ENCODE measurements around the gene PEA15.

Gene PEA15

GRCh38 chr1:160209321-160210046, 4.3 kb downstream of the PEA15 start:
- DNase-seq: no peak

DNA sequence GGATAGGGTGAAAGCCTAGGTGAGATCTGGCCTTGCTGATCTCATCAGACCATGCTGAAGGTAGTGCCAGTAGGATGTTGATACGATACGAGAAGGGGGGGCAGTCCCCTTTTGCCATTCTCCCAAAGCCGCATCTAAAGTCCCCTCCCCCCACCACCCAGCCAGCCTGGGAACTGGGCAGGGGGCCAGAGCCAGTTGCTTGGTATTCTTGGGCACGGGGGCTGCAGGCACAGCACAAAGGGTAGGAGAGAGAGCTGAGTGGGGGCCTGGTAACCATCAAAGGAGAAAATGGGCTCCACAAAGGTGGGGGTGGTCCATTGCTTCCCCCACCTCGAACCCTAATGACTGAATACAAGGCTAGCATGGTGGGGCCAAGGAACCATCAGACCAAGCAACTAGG, 5.4 kb downstream of the PEA15 start:
- no peak for DNase-seq

DNA sequence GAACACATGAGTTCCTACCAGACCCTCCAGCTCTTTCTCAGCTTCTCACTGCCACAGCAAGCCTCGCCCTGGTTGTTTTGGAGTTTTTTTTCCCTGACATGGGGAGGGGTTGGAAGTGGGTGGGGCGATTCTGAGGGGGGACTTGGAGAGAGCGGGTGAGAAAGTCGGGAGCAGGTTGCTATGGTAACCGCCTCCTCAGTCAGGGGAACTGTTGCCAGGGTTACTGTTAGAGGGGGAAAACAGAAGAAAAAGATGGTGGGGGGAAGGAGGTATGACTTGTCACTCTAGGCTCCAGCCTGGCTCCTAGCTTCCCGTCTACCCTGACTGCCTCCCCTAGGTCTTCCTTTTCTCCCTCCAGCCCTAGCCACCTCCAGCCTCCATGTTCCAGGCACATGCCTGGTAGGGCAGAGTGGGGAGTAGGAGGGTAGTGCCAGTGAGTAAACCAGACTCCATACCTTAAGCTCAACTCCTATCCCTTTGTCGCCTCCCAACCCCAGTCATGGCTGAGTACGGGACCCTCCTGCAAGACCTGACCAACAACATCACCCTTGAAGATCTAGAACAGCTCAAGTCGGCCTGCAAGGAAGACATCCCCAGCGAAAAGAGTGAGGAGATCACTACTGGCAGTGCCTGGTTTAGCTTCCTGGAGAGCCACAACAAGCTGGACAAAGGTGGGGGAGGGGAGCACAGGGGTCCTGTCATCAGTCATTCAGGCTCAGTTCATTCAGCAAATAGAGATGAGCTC, 6.0 kb downstream of the PEA15 start:
- no peak for DNase-seq

GRCh38 chr1:160214481-160215140, 9.4 kb downstream of the PEA15 start:
- DNase-seq: no peak

GRCh38 chr1:160216301-160216700, 11.1 kb downstream of the PEA15 start:
- DNase-seq: no peak

GRCh38 chr1:160217481-160218051, 12.4 kb downstream of the PEA15 start:
- DNase-seq: no peak

- DNase-seq: no peak
Observed at GRCh38 chr1:160219062-160219929, 14.1 kb downstream of the PEA15 start.

GRCh38 chr1:160220301-160220700, 15.1 kb downstream of the PEA15 start:
- no peak for DNase-seq

DNA sequence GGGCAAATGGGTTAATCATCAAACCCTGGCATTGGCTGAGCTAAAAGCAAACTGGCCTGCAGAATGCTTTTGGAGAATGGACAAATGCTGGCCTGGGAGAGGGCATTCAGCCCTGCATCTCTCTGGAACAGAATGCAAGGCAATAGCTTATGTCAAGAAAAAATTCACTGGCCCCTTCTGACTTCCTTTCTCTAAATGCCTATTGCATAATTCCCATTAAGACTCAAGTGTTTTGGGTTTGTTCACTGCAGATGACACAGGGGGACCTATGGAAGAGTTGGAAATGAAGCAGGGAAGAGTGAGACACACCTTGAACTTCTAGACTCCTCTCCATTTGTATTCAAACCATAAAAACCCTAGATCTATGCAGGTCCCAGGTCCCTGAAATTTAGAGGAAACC, 15.9 kb downstream of the PEA15 start:
- no peak for DNase-seq

GRCh38 chr1:160222546-160222945, 17.4 kb downstream of the PEA15 start:
- DNase-seq: no peak

DNA sequence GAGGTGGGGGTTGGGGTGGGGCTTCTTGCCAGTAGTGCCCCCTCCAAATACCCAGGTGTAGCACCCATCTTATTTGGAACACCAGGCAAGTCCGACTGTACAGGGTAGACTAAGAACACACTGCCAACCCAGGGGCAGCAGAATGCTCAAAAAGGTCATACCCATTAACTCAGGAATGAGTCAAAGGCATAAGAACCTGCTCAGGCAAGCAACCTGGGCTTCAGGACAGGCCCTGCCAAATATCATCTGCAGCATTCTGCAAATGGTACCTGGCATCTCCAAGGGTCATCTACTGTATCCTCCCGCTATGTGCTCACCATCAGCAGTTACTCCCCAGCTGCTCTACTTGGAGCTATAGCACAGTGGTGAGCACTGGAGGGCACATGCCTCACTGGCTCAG, 19.4 kb downstream of the PEA15 start:
- DNase-seq: no peak

DNA sequence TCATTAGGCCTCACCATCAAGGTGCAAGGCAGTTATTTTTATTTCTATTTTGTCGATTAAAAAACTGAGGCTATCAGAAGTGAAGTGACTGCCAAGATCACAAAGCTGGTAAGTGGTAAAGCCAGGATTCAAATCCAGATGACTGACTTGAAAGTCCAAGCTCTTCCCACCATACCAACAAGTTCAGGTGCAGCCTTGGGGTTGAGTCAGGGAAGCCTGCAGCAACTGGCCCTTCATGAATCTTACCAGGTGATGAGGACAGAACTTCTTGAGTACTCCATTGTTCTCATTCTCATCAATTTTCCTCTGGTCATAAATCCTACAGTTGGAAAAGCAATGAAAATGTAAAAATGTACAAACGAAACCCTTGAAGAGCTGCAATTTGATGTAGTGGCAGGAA, 20.2 kb downstream of the PEA15 start:
- no peak for DNase-seq

DNA sequence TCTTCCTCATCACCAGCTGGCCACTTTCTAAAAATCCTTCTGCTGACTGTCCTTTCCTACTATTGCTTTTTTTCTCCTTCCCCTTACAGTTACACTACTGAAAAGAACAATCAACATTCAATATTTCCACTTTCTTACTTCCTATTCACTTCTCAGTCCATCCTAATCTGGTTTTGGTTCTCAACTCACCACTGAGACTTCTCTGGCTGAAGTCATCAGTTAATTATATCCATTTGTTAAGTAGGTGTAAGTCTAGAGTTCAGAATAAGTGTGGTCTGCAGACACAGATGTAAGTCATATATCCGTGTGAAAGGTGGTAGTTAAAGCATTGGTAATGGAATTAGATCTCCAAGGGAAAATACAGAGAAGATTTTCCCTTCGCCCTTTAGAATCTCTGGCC, 21.4 kb downstream of the PEA15 start:
- DNase-seq: no peak

DNA sequence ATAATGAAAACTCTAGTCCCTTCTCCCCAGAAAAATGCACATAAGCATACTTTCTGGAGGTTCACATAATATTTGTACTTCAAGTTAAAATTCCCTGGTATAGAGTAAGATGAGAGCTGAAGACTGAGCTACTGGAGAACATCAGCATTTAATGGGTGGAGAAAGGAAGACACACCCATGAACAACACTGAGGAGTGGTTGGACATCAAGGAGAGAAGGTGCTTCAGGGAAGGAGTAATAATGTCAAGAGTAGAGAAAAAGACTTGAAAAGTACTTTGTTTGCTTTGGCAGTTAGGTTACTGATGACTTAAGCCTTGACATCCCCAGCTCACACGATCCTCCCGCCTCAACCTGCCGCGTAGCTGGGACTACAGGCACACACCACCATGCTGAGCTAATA, 21.9 kb downstream of the PEA15 start:
- DNase-seq: no peak

DNA sequence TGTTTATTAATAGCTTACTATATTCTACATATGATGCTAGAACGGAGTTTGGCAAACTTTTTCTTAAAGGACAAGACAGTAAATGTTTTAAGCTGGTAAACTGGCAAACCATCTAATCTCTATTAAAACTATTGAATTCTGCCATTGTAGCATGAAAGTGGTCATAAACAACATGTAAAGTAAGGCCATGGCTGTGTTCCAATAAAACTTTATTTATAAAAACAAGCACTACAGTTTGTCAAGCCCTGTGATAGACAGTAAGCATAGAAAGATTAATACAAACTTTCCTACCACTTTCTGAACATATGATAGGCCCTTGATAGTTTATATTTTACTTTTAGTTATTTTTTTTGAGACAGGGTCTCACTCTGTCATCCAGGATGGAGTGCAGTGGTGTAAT, 22.4 kb downstream of the PEA15 start:
- no peak for DNase-seq

- DNase-seq: no peak
Observed at GRCh38 chr1:160228431-160228830, 23.2 kb downstream of the PEA15 start.

- no peak for DNase-seq
Observed at GRCh38 chr1:160232911-160233310, 27.7 kb downstream of the PEA15 start.

DNA sequence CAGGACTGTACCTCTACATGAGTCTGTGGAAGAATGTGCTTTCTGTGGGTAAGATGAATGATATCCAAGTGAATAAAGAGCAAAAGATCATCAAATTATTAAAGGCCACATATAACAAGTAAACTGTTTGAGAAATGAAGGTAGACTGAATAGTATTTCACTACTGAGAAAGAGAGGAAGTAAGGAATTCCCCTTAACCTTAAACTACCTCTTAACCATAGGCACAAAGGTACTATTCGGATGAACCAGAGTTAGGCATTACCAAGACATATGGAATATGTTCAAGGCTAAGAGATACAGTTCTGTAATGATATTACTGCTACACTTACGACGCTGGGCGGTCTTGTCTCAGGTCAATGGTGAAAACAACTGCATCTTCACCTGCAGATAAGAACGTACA, 31.6 kb downstream of the PEA15 start:
- DNase-seq: no peak

GRCh38 chr1:160237558-160237957, 32.4 kb downstream of the PEA15 start:
- DNase-seq: no peak

- no peak for DNase-seq
Observed at GRCh38 chr1:160238408-160238807, 33.2 kb downstream of the PEA15 start.

GRCh38 chr1:160239582-160240299, 34.6 kb downstream of the PEA15 start:
- no peak for DNase-seq

GRCh38 chr1:160243767-160244166, 38.6 kb downstream of the PEA15 start:
- DNase-seq: no peak
